HAP-1 (cell line): Measurements from ENCODE around the gene CEND1.

Experiments used
- DNase-seq, 2 experiments: peaks; one replicate each; pipeline ENCODE4 v3.0.0-alpha.2; 2016 to 2020; ENCODE audit warnings: low spot score in 2 of 2
- H3K27me3 ChIP-seq: fragments of 250-450 bp; sonication (Bioruptor Pico); 2 replicates; pipeline ENCODE4 v1.5.1; 2020; ENCODE audit warnings: low read depth, mild to moderate bottlenecking, moderate library complexity
- H3K36me3 ChIP-seq: fragments of 250-450 bp; sonication (Bioruptor Pico); replicated peaks from 2 replicates; pipeline ENCODE4 v1.5.1; 2020; ENCODE audit warnings: mild to moderate bottlenecking
- H3K4me1 ChIP-seq: fragments of 250-450 bp; sonication (Bioruptor Pico); 2 replicates; pipeline ENCODE4 v1.5.1; 2020; ENCODE audit warnings: mild to moderate bottlenecking
- H3K4me3 ChIP-seq: fragments of 250-450 bp; sonication (Bioruptor Pico); 2 replicates; pipeline ENCODE4 v1.5.1; 2020; ENCODE audit warnings: mild to moderate bottlenecking, moderate library complexity
- H3K9me3 ChIP-seq: fragments of 250-450 bp; sonication (Bioruptor Pico); 2 replicates; pipeline ENCODE4 v1.5.1; 2020; ENCODE audit warnings: mild to moderate bottlenecking, moderate library complexity
- in situ Hi-C: fragments of 300-500 bp; cut with MboI; formaldehyde crosslinking; loops from 3 replicates; pipeline ENCODE4 v1.14.3; 2020; ENCODE audit warnings: low sequenced_read_pairs, inconsistent platforms, mixed read lengths

The CEND1 gene

DNA sequence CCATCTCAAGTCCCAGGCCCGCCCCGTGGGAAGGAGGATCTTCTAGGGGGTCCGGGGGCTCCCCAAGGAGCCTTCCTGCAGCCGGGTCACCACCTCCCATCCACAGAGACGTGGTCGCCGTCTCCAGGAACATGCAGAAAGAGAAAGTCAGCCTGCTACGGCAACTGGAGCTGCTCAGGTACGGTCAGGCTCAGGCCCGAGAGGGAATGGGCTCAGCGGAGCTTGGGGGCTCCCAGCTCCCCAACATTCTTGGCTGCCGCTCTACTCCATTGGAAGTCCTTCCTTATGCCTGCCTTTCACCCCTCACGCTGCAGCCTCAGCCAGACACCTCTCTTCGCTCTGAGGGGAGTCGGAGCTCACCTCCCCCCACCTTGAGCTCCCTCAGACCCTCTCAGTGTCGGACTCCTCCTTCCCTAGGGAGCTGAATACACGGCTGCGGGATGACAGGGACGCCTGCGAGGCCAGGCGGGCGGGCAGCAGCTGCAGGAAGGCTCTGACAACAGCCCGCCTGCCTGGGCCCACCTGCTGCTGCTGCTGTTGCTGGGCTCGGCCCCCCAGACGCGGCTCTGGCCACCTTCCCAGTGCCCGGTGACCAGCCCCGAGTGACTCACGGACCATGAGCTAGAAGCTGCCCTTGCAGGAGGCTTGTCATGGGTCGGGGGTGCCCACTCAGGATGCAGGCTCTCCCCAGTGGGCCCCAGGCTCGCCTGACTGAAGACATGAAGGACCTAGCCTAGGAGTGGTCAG is 41.4 kb upstream of the CEND1 start:
- Histone ChIP-seq H3K27me3 (no peaks in the 10 kb centered on the region), H3K36me3 (peaks cover 11% of the 10 kb centered on the region), H3K9me3 (no peaks in the 10 kb centered on the region), H3K4me3 (peak overlapping the region; percentile 45), H3K4me1 (peaks cover 49% of the 10 kb centered on the region)
- no peak for DNase-seq
- in situ Hi-C loops = no loop called here

DNA sequence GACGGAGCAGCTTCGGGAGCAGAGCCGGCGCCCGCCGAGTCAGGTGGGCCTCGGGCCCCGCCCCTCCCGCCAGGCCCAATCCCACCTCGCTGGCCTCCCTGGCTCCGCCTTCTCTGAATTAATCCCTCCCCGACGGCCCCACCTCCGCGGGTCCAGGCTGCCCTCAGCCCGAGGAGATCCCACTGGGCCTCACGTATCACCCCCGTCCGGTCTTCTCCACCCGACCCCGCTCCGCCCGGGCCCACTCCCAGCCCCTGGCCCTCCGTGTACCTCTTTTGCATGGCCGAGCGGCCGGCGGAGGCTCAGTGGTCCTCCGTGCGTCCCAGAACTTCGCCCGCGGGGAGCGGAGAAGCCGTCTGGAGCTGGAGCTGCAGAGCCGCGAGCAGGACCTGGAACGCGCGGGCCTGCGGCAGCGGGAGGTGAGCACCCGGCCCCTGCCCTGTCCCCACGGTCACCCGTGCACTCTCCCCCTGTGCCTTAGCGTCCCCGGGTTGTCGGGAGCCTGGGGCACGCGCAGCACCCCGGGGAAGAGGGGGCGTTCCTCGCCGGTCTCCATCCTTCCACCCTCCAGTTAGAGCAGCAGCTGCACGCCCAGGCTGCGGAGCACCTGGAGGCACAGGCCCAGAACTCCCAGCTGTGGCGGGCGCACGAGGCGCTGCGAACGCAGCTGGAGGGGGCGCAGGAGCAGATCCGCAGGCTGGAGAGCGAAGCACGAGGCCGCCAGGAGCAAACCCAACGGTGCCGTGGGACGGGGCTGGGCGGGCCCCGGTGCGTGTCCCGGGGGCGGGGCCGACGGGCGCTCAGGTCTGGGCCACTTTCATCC is 40.6 kb upstream of the CEND1 start:
- Histone ChIP-seq H3K4me1 (peaks cover 49% of the 10 kb centered on the region), H3K27me3 (no peaks in the 10 kb centered on the region), H3K4me3 (peak overlapping the region; percentile 45), H3K9me3 (no peaks in the 10 kb centered on the region), H3K36me3 (peaks cover 5% of the 10 kb centered on the region; the same call in 1 of the 2 replicates)
- DNase-seq = peak; percentile 86 to 94
- in situ Hi-C loops = no loop called here

DNA sequence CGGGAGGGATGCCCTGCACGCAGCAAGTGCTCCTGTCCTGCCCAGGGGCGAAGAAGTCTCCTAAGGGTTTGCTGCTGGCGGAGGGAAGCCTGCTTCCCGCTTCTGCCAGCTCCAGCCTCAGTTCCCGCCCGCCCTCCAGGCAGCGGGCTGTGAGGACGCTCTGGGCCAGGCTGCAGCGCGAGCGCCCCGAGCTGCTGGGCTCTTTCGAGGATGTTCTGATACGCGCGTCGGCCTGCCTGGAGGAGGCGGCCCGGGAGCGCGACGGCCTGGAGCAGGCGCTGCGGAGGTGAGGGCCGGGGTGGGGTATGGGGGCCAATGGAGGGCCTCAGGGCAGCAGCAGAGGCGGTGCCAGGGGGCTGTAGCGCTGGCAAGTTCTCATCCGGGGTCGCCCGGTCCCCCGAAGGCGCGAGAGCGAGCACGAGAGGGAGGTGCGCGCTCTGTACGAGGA is 40.0 kb upstream of the CEND1 start:
- DNase-seq = no peak
- H3K27me3 ChIP-seq = no peaks in the 10 kb centered on the region
- peaks cover 49% of the 10 kb centered on the region for H3K4me1 ChIP-seq
- in situ Hi-C loops = no loop called here
- peaks cover 5% of the 10 kb centered on the region; the same call in 1 of the 2 replicates for H3K36me3 ChIP-seq
- H3K4me3 ChIP-seq = peak overlapping the region; percentile 45
- H3K9me3 ChIP-seq = no peaks in the 10 kb centered on the region

DNA sequence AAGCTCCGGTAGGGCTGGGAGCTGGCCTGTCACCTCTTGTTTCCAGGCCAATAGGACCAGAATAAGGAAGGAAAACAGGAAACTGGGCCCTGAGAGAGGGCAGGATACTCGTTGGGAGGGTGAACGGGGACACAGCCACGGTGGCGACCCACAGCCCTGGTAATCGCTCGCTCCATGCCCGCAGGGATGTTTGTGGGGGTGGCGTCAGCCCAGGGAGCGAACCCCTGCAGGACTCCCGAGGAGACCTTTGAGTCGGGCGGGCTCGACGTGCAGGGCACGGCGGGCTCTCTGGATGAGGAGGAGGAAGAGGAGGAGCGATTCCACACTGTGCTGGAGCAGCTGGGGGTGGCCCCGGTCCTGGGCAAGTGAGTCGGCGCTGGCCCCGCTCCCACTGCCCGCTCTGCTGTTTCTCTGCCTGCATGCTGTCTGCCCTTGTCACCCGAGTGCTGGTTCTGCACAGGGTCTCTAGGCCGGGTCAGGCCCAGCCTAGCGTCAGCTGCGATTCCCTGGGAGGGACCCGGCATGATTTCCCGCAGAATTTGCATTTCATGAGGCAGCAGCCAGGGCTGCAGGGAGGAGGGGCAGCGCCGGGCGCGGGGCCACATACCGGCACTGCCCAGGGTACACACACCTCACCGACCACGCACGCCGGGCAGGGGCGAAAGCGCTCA is 39.4 kb upstream of the CEND1 start:
- Histone ChIP-seq H3K27me3 (no peaks in the 10 kb centered on the region), H3K4me3 (no peak overlapping the region), H3K4me1 (peaks cover 43% of the 10 kb centered on the region), H3K36me3 (0 out of 2 replicates have a peak, but pooled peaks cover 4% of the 10 kb centered on the region), H3K9me3 (no peaks in the 10 kb centered on the region)
- in situ Hi-C loops = no loop called here
- DNase-seq = no peak

DNA sequence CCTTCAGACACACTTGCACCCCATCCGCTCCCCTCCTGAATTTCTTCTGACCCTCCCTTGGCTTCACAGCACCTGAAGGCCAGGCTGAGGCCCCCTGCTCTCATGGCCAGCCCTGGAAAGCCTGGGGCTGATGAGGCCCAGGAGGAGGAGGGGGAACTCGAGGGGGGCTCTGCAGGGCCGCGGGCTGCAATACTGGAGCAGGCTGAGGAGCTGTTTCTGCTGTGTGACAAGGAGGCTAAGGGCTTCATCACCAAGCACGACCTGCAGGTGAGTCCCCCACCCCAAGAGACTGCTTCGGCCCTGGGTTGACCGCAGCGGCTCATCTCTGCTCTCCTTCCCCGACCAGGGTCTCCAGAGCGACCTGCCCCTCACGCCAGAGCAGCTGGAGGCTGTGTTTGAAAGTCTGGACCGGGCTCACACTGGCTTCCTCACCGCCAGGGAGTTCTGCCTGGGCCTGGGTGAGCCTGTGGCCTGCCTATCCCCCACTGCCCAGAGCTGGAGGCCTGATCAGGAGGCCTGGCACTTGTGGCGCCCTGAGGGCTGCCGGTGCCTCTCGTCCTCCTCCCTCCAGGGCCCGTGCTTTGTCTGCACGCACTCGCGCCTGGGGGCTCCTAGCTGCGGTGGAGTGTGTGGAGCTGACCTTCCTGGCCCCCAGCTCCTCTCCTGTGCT is 38.8 kb upstream of the CEND1 start:
- DNase-seq = no peak
- Histone ChIP-seq H3K4me1 (peaks cover 36% of the 10 kb centered on the region), H3K27me3 (no peaks in the 10 kb centered on the region), H3K36me3 (0 out of 2 replicates have a peak, but pooled peaks cover 8% of the 10 kb centered on the region), H3K4me3 (no peak overlapping the region), H3K9me3 (no peaks in the 10 kb centered on the region)
- in situ Hi-C loops = no loop called here

DNA sequence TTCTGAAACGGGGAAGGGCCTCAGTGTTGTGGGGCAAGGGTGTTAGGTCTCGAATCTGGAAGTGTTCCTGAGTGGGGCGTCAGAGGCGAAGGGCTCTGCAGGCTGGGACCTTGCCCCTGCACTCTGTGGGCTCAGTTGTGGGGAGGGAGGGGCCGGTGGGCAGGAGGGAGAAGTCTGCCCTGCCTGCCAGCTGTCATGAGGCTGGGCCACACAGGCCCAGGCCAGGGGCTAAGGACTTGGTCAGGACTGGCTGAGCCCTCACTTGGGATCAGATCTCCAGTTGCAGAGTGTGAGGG is 38.0 kb upstream of the CEND1 start, which contains the start of gene CRACR2B:
Gene CRACR2B (plus strand): TSS at position 23 of the 296 bp plus-strand sequence. CDS start 689 bp downstream, outside the sequence.
- Histone ChIP-seq H3K9me3 (no peaks in the 10 kb centered on the region), H3K36me3 (0 out of 2 replicates have a peak, but pooled peaks cover 8% of the 10 kb centered on the region), H3K27me3 (no peaks in the 10 kb centered on the region), H3K4me1 (peaks cover 35% of the 10 kb centered on the region), H3K4me3 (peak within 1 kb of the TSS; percentile 33)
- in situ Hi-C loops = no loop called here
- no peak for DNase-seq

DNA sequence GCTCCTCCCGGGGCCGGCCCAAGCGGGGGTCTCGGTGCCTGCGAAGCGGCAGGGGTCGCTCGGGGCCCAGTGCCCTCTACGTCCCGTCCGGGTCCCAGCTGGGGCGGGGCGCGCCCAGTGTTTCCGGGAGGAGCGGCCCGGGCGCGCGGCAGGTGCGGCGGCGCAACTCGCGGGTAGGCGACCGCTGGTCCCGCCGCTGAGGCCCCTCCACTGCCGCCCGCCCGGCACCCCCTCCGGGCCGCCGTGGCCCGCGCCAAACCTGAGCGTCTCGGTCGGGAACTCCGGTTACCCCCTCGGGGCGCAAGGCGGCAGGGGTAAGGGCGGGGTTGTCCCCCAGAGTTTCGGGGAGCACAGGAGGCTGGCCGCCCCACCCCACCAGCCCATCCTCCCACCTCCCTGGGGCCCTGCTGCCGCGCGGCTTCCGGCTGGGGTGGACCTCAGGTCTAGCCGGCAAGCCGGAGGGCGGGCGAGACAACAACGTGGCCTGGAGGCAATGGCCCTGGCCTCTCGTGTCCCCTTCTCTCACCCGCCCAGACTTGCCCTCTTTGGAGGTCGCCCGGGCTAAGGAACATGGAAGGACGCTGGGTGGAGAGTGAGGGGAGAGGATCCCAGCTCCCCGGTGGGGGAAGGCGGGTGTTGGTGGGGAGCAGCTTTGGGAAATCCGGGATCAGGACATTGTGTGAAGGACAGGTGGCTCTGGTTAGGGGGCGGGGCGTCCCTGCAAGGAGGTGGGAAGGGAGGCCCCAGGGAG is 37.4 kb upstream of the CEND1 start:
- Histone ChIP-seq H3K27me3 (no peaks in the 10 kb centered on the region), H3K36me3 (0 out of 2 replicates have a peak, but pooled peaks cover 8% of the 10 kb centered on the region), H3K9me3 (no peaks in the 10 kb centered on the region), H3K4me3 (peak overlapping the region; percentile 33), H3K4me1 (peaks cover 35% of the 10 kb centered on the region)
- DNase-seq = peak in 1 of 2 experiments; percentile 79
- in situ Hi-C loops = no loop called here

DNA sequence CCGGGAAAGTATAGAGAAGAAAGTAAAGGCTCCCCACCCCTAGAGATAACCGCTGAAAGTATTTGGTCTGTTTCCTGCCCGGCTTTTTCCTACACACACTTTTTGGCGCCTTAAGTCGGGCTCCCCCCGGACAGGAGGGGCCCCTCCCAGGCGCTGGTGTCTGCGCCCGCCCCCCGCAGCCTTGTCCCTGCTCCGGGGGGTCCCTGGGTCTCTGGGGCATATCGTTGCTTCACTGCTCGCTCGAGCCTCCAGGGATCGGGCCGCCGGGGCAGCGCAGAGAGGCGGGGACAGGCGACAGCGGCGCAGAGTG is 36.9 kb upstream of the CEND1 start:
- H3K27me3 ChIP-seq = no peaks in the 10 kb centered on the region
- DNase-seq = no peak
- H3K36me3 ChIP-seq = 0 out of 2 replicates have a peak, but pooled peaks cover 8% of the 10 kb centered on the region
- in situ Hi-C loops = no loop called here
- no peaks in the 10 kb centered on the region for H3K9me3 ChIP-seq
- peaks cover 31% of the 10 kb centered on the region for H3K4me1 ChIP-seq
- H3K4me3 ChIP-seq = peak overlapping the region; percentile 33

DNA sequence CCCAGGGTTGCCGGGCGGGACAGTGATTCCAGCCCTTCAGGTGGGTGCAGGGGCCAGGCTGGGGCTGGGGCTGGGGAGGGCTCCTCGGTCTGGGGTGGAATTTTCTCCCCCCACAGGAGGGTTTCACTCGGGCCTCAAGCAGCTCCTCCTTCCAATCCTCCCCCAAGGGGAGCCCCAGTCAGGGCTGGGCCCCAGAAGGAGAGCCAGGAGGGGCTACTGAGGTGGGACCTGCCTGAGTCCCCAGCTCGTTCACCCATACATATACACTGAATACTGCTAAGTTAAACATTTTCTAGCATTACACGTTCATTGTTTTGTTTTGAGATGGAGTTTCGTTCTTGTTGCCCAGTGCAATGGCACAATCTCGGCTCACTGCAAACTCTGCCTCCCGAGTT is 36.3 kb upstream of the CEND1 start:
- Histone ChIP-seq H3K4me3 (no peak overlapping the region), H3K36me3 (peaks cover 8% of the 10 kb centered on the region; the same call in 1 of the 2 replicates), H3K9me3 (no peaks in the 10 kb centered on the region), H3K4me1 (peaks cover 25% of the 10 kb centered on the region), H3K27me3 (no peaks in the 10 kb centered on the region)
- in situ Hi-C loops = no loop called here
- no peak for DNase-seq

DNA sequence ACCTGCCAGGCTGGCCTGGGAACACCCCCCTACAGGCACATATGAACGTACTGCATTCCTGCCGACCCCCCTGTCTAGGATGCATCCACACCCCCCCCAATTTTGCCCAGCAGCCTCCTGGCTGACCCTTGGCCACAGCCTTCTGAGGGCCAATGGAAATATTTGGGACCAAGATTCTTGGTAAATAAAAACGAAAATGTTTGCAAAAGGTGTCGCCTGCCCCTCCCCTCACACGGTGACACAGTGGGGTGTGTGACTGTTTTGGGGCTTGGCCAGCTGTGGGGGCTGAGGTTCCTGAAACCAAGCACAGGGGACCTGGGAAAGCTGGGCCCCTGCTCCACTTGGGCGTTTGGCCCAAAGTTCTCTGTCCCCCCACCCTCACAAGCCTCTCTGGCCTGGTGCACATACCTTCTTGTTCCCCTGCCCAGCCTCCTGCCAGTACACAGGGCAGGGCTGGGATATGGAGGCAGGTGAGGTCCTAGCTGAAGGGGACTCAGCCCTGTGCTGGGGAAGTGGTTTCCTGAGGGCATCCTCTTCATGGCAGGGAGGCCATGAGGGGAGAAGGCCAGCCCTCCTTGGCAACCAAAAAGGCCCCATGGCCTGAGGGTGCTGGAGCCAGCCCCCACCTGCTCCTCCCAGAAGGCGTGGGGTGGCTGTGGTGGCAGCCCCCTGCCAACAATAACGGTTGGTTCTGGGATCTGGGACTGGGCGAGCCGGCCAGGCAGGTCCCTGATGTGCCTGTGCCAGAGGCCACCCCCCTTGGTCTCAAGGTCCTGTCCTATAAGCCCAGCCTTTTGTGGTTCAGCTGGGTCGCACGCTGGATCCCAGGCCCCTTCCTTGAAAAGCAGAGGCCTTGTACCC is 35.7 kb upstream of the CEND1 start:
- in situ Hi-C loops = no loop called here
- Histone ChIP-seq H3K4me1 (peaks cover 19% of the 10 kb centered on the region), H3K27me3 (no peaks in the 10 kb centered on the region), H3K36me3 (peaks cover 8% of the 10 kb centered on the region; the same call in 1 of the 2 replicates), H3K9me3 (no peaks in the 10 kb centered on the region), H3K4me3 (no peak overlapping the region)
- no peak for DNase-seq

DNA sequence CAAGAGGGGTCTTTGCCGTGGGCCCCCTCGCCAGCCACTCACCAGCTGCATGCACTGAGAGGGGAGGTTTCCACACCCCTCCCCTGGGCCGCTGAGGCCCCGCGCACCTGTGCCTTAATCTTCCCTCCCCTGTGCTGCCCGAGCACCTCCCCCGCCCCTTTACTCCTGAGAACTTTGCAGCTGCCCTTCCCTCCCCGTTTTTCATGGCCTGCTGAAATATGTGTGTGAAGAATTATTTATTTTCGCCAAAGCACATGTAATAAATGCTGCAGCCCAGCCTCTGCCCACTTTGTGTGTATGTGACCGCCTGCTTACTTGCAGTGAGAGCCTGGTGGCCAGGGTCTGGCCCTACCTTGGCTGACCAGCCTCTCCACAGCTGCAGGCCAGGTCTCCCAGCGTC is 35.1 kb upstream of the CEND1 start:
- DNase-seq = no peak
- H3K9me3 ChIP-seq = no peaks in the 10 kb centered on the region
- peaks cover 19% of the 10 kb centered on the region for H3K4me1 ChIP-seq
- H3K27me3 ChIP-seq = no peaks in the 10 kb centered on the region
- H3K4me3 ChIP-seq = no peak overlapping the region
- peaks cover 8% of the 10 kb centered on the region; the same call in 1 of the 2 replicates for H3K36me3 ChIP-seq
- in situ Hi-C loops = no loop called here

DNA sequence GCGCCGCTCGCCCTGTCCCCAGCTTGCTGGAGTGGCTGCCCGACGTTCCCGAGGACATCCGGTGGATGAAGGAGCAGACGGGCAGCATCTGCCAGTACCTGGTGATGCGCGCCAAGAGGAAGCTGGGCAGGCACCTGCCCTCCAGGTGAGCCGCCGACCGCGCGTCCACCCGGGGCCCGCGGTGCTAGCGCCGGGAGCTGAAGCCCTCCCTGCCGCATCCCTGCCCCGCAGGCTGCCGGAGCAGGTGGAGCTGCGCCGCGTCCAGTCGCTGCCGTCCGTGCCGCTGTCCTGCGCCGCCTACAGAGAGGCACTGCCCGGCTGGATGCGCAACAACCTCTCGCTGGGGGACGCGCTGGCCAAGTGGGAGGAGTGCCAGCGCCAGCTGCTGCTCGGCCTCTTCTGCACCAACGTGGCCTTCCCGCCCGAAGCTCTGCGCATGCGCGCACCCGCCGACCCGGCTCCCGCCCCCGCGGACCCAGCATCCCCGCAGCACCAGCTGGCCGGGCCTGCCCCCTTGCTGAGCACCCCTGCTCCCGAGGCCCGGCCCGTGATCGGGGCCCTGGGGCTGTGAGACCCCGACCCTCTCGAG is 34.5 kb upstream of the CEND1 start:
- peaks cover 8% of the 10 kb centered on the region; the same call in 1 of the 2 replicates for H3K36me3 ChIP-seq
- no peak overlapping the region for H3K4me3 ChIP-seq
- in situ Hi-C loops = no loop called here
- no peaks in the 10 kb centered on the region for H3K27me3 ChIP-seq
- H3K9me3 ChIP-seq = no peaks in the 10 kb centered on the region
- DNase-seq = no peak
- H3K4me1 ChIP-seq = peaks cover 16% of the 10 kb centered on the region
